ENCODE measurements around the gene POLR1C.
"Not testable (repeated sequence)": the region's sequence is repeated elsewhere in the genome, so short reads cannot be mapped to it uniquely, and the experiment has no call there.

POLR1C gene

DNA sequence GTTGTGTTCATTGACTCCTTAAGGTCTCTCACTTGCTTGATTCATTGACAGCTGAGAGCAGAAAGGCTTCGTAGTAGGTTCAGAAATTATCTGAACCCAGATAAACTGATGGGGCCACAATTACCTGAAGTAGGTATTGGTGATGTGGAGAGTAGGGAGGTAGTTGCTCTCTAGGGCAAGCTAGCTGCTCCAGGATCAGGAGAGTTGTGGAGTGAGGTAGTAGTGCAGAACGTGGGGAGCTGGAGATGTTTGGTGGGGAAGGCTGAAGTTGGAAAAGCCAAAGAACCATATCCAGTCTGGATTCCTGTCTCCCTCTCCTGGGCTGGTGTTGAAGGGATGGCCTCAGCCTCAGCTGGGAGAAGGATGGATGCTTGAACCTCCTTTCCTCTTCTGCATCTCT, 23.7 kb upstream of the POLR1C start:
- DNase-seq: no peak

DNA sequence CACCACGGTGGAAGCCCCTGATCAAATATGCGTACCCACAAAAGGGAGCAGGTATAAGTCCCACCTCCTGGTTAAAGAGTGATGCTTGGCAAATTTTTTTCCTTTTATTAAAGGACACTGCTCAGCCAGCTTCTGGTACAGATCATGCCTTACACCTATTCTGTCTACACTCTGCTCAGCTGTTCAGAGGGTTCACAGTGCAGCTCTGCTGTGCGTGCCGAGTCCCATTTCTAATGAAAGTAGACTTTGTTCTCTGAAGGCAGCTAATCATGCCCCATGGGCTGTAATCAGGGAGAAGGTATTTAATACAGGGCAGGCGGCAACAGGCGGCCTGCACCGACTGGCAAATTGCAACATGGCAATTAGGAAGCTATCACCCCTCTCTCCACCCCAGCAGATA, 23.1 kb upstream of the POLR1C start:
- no peak for DNase-seq

DNA sequence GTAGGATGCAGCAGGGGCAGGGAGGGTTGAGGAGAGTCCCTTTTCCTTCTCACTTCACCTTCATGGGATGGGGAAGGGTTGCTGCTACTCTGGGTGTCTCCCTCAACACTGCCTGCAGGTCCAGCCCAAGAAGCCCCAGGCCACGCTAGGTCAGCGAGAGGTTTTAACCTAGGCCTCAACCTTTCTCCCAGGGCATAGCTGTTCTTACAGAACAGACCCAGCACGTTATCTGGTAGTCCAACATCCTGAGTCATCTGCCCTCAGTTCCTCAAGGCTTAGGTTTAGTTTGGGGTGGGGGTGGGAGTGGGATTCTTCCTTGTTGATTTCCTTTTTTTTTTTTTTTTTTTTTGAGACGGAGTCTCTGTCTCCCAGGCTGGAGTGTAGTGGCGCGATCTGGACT, 22.6 kb upstream of the POLR1C start:
- DNase-seq: no peak

DNA sequence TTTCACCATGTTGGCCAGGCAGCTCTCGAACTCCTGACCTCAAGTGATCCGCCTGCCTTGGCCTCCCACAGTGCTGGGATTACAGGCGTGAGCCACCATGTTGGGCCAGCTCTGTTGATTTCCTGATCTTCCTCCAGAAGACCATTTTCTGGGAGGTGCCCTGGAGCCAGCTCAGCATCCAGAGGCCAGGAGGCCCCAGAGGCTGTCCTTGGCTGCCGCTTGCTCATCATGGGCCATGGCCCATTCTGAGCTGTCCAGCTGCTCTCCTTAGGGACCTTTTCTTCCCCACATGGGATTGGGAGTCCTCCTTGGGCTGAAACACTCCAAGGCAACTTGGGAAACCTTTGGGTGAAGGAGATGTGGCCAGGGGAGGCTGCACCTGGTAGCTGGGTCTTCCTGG, 22.1 kb upstream of the POLR1C start:
- DNase-seq: no peak

- DNase-seq: no peak
These were observed 21.4 kb upstream of the POLR1C start for GRCh38 chr6:43495409-43495941.

DNA sequence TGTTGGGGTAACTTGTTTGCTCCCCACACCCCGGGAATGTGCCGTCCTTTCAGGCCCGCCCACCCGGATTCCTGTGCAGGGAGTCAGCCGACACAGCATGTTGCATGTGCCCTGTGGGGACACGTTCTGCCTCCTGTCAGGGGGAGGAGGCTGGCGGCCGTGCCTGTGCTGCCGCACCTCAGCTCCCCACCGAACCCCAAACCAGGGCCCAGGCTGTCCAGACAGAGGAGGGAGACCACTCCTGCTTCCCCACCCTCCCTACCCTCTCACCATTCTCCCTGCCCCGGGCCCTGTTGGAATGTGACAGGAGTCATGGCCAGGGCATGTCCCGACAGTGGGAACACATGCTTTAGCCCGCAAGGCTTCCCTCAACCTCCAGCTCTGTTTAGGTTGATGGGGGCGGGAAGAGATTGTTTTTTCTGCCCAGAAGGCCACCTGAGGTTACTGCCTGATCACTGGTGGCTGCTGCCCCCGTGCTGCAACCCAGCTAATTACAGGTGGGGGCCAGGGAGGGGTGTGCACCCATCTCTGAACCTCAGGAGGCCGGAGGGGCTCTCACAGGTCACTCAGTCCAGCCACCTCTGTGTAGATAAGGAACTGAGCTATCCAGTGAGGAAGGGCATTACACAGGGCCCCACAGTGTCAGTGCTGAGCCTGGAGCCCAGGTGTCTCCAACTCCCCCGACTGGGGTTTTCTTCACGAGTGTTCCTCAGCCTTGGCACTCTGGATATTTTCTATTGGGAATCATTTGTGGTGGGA, 20.3 kb upstream of the POLR1C start:
- DNase-seq: no peak

- DNase-seq: no peak
These were observed 19.8 kb upstream of the POLR1C start for GRCh38 chr6:43497129-43497396.

DNA sequence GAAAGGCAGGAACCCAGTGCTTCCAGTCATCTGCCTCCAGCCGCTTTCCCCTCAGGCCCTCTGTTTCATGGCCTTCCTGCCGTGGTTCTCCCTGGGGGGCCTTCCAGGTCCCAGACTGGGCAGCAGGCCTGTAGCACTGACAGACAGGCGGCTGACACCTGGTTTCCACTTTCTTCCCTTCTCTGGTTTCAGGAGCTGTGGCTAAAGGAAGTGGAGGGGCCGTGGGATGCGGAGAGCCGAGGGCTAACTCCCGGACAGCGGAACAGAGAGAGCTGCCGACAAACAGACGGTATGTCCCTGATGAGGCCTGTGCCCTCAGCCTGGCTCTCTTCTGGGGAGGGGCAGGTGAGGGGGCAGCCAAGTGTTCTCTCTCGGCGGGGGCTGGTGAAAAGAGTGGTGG, 19.2 kb upstream of the POLR1C start:
- DNase-seq: no peak

- not testable (repeated sequence) for DNase-seq
These were observed 18.6 kb upstream of the POLR1C start for GRCh38 chr6:43498291-43498690.

DNA sequence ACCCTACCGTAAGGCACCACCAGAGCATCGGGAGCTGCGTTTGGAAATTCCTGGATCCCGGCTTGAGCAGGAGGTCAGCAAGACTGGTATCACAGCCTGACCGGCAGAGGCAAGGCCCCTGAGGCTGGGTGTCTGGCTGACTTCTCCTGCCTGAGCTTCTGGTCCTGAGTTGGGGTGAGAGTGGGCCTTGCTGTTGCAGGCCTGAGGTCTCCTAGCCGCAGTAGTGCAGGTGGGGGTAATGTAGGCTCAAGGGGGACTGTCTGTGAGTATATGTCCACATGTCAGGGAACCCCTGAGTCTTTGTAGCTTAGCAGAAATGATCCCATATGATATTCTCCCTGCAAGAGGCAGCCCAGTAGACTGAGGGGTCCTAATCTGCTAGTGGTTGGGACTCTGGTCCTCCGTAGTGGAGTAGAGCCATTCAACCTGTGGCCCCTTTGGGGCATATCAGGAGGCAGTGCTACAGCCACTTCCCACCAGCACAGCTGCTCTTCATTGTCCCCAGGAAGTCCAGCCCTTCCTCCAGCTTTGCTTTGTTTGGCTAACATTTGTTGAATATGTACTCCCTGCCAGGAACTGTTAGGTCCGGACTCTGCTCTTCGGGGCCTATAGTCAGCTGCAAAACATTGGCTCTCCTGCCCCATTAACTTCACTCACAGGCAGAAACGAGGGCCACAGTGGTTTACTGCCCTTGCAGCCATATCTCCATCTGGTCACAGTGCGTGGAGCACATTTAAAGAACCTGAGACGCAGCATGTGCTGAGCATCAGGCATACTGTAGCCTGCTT, 17.7 kb upstream of the POLR1C start:
- no peak for DNase-seq

- DNase-seq: no peak
These were observed 16.0 kb upstream of the POLR1C start for GRCh38 chr6:43500921-43501320.

- no peak for DNase-seq
These were observed 14.2 kb upstream of the POLR1C start for GRCh38 chr6:43502666-43503065.

- no peak for DNase-seq
These were observed 13.4 kb upstream of the POLR1C start for GRCh38 chr6:43503443-43503842.

GRCh38 chr6:43504756-43505593, 11.9 kb upstream of the POLR1C start:
- DNase-seq: no peak

- no peak for DNase-seq
These were observed 11.2 kb upstream of the POLR1C start for GRCh38 chr6:43505718-43506117.

GRCh38 chr6:43506171-43506570, 10.7 kb upstream of the POLR1C start:
- DNase-seq: no peak

GRCh38 chr6:43506667-43507471, 10.0 kb upstream of the POLR1C start:
- DNase-seq: peak; percentile 83

GRCh38 chr6:43508481-43509141, 8.3 kb upstream of the POLR1C start:
- no peak for DNase-seq

DNA sequence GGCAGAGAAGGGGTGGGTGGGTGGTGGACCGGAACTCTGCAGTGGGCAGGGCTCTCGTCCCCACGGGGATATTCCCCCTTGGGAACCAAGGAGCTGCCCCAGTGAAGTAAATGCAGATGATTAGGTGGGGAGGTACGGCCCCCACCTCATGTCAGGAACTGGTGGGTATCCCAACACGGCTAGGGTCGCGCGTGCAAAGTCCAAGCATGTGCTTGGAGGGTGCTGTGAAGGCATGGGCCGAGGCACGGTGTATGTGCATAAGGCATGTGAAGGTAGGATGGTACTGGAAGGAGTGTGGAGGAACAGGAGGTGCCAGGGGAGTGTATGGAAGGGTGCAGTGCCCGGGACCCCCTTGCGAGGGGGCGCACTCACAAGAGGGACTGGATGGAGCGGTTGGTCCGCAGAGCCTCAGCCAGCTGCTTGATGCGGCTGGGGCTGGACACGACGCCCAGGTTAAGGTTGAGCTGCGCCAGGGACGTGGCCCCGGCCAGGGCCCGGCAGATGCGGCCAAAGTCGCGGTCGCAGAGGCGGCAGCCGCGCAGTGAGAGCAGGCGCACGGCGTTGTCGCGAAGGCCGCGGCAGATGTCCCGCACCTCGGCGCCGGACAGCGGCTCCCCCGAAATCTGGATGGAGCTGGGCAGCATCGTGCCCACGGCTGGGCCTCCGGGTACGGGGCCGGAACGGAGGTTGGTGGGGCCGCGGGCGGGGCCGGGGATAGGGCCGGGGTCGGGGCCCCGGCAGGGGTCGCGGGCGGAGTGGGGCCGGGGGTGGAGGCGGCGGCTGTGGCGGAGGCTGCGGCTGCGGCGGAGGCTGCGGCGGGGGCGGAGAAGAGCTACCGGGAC, 7.5 kb upstream of the POLR1C start:
- DNase-seq: no peak

DNA sequence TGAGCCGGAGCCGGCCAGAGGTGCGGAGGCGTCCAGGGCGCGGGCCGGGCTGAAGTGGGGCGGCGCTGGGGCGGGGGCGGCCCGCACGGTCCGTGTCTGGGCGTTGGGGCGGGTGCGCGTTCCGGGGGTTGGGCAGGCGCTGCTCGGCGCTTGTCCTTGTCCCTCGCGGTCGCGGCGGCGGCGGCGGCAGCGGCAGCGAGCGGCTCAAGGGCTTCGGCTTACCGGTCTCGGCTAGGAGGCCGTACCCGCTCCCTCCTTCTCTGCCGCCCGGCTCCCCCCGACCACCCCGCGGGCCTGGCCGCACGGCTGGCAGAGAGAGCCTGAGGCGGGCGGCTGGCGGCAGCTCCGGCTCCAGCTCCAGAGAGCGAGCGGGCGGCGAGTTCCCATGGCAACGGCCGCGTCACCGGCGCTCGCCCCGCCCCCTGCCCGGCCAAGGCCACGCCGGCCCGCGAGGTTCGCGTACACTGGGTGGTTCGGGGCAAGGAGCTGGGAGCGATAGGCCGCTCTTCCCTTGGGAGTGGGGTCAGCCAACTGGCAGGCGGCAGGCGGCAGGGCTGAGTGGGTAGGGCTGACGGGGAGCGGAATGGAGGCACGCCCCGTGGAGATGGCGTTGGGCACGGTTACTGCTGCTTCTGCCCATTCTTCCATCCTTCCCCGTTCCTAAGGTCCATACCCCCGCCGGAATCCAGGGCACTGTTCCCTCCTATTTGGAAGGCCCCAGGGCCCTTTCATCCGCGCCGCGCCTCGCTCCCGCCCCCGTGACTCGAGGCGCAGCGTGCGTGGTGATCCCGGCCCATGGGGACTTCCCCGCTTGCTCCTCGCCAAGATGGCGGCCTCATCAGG, 6.7 kb upstream of the POLR1C start, which contains the start of gene LRRC73:
TSS of gene LRRC73 (minus strand) at position 363 of the 843 bp plus-strand sequence. CDS start 561 bp downstream, outside the sequence.
- DNase-seq: peak; percentile 88
